Suprapubic skin (tissue), 4 donors: Measurements from ENCODE around the gene DCTN4. TPM values are rescaled to one million over a fixed set of nuclear protein-coding genes. Genes with fewer than 3 reads are reported as not detected.

Source experiments
- DNase-seq, 2 donors: peaks; one replicate each; pipeline ENCODE4 v3.0.0-alpha.2; 2019; ENCODE audit warnings: low spot score in 2 of 2
- H3K27ac ChIP-seq: fragments of 200-600 bp; sonication (generic); one replicate; pipeline ENCODE4 v1.5.1; 2019
- H3K27me3 ChIP-seq: fragments of 200-600 bp; sonication (generic); one replicate; pipeline ENCODE4 v1.5.1; 2019
- H3K36me3 ChIP-seq: fragments of 200-600 bp; sonication (generic); one replicate; pipeline ENCODE4 v1.5.1; 2019
- H3K4me1 ChIP-seq: fragments of 200-600 bp; sonication (generic); one replicate; pipeline ENCODE4 v1.5.1; 2019
- H3K4me3 ChIP-seq: fragments of 200-600 bp; sonication (generic); one replicate; pipeline ENCODE4 v1.5.1; 2019; ENCODE audit warnings: mild to moderate bottlenecking
- H3K9me3 ChIP-seq: fragments of 200-600 bp; sonication (generic); one replicate; pipeline ENCODE4 v1.5.1; 2019
- CTCF ChIP-seq, 2 donors: fragments of 200-600 bp in 1 of 2; fragments of 450-650 bp in 1 of 2; sonication (generic) in 1 of 2; IDR thresholded peaks; one replicate each; pipeline ENCODE4 v1.5.1; 2016 to 2019; ENCODE audit warnings: antibody characterized with exemption in 2 of 2, mild to moderate bottlenecking in 1 of 2, moderate library complexity in 1 of 2
- EP300 ChIP-seq: sonication (generic); formaldehyde crosslinking; IDR thresholded peaks from one replicate; pipeline ENCODE4 v1.6.1; 2017; ENCODE audit warnings: antibody characterized with exemption
- POLR2A ChIP-seq, 2 donors: fragments of 450-650 bp; IDR thresholded peaks; one replicate each; pipeline ENCODE4 v1.6.1; 2017; ENCODE audit warnings: antibody characterized with exemption in 2 of 2, mild to moderate bottlenecking in 2 of 2, moderate library complexity in 2 of 2
- POLR2AphosphoS5 ChIP-seq, 3 donors: sonication (generic); formaldehyde crosslinking; IDR thresholded peaks; one replicate each; pipeline ENCODE4 v1.6.1; 2017; ENCODE audit warnings: antibody characterized with exemption in 3 of 3
- WGBS: methylation state at CpG from one replicate; pipeline ENCODE4 v1.1.5; 2018; 5-methylcytosine and 5-hydroxymethylcytosine counted together
- total RNA-seq, 4 donors: library from RNA; depleted of rRNA; stranded (reverse); fragments of >200 nt; gene quantifications; one replicate each; pipeline ENCODE4 v1.1.0, GENCODE V29; 2016

The DCTN4 gene
- total RNA-seq, 4 donors from 2014 or later = 64.8 to 91.6 (median 76.3) TPM

DNA sequence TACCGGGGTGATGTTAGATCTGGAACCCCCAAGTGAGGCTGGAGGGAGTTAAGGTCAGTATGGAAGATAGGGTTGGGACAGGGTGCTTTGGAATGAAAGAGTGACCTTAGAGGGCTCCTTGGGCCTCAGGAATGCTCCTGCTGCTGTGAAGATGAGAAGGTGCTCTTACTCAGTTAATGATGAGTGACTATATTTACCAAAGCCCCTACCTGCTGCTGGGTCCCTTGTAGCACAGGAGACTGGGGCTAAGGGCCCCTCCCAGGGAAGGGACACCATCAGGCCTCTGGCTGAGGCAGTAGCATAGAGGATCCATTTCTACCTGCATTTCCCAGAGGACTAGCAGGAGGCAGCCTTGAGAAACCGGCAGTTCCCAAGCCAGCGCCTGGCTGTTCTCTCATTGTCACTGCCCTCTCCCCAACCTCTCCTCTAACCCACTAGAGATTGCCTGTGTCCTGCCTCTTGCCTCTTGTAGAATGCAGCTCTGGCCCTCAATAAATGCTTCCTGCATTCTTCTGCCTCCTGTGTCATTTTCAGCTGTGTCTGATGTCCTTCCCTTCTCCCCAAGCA, 100.0 kb downstream of the DCTN4 start:
- no peak for DNase-seq
- H3K27ac ChIP-seq = no peak overlapping the region

More for the DNA sequence above, 100.0 kb downstream of the DCTN4 start:
- 87% methylated on average over 3 of the region's 3 CpGs for WGBS
- no peaks in the 10 kb centered on the region for H3K36me3 ChIP-seq
- H3K4me3 ChIP-seq = no peak overlapping the region
- H3K4me1 ChIP-seq = peaks cover 18% of the 10 kb centered on the region
- no peaks in the 10 kb centered on the region for H3K9me3 ChIP-seq
- H3K27me3 ChIP-seq = no peaks in the 10 kb centered on the region
- TF ChIP-seq POLR2A (IDR thresholded peaks at IDR 0.05) (no peak), EP300 (no peak), CTCF (IDR thresholded peaks at IDR 0.05) (no peak), POLR2AphosphoS5 (IDR thresholded peaks at IDR 0.05) (no peak)

Other genes with a start within 250 kb of the DCTN4 start
- 1 to 10 TPM; 3.3 to 8.5 (median 5.6) TPM for gene SYNPO, start 118.4 kb downstream of the DCTN4 start, total RNA-seq
- gene MYOZ3, start 97.8 kb downstream of the DCTN4 start, total RNA-seq = under 1 TPM in 1 of 4 donors, not detected in 3; 0.30 TPM
- gene RBM22, start 58.0 kb downstream of the DCTN4 start, total RNA-seq = 10 to 100 TPM; 30.1 to 63.9 (median 43.8) TPM
- gene SMIM3, start 19.7 kb upstream of the DCTN4 start, total RNA-seq = 10 to 100 TPM in 3 of 4 donors, 1 to 10 TPM in 1; 7.1 to 18.7 (median 14.1) TPM
- not detected for gene IRGM, start 87.5 kb upstream of the DCTN4 start, total RNA-seq
- gene ZNF300, start 146.0 kb upstream of the DCTN4 start, total RNA-seq = 1 to 10 TPM; 2.1 to 5.1 (median 3.3) TPM